OCI-LY7 (cell line): Measurements from ENCODE around the gene MSRB1.

Source experiments
- EZH2phosphoT487 ChIP-seq: fragments of 200-600 bp; sonication (generic); IDR thresholded peaks from 2 replicates; pipeline ENCODE4 v1.6.1; 2018; ENCODE audit warnings: low read depth, borderline replicate concordance, mild to moderate bottlenecking, mixed run types, antibody characterized with exemption, low read length, moderate library complexity, mixed read lengths
- TF ChIP-seq, protein P1 (sequence below): fragments of 200-600 bp; sonication (generic); conservative IDR thresholded peaks from 2 replicates; pipeline ENCODE4 v1.5.1; 2014; ENCODE audit warnings: mild to moderate bottlenecking, antibody characterized with exemption, low read length, moderate library complexity, mixed read lengths

DNA sequence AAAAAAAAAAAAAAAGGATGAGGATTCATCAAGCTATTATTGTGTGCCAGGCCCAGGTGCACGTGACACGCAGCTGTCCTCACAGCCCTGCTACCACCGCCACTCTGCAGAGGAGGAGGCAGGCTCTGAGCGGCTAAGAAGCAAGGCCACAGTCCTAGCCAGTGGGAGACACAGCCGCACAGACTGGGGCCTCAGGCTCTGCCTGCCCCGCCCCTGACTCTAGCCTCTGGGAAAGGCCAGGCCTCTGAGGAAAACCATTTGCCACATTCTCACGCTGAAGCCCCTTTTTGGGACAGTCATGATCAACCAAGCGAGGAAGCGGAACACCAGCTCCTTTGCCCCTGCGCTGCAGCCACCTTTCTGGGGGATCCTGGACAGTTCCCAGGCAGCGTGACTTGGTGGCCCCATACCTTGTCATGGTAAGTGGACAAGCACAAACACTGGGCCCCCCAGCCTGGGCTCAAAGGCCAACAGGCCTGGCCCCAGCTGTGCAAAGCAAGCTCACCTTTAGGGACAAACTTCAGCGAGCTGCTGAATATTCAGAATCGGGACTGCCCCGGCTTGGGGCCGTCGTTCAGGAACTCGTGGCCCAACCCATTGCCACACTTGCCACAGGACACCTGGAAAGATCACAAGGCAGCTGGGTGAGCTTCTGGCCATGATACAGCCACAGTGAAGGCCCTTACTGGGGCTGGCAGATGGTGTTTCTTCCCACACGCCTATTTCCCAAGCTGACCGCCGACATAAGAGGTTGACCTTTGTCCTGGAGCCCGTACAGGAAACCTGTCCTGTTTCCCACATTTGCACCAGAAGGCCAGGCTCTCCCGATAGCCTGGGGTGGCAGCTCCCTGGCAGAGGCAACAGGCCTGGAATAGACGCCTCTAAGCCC, 2.5 kb downstream of the MSRB1 start:
- no peak for TF ChIP-seq EZH2phosphoT487
- TF ChIP-seq, protein P1, sequence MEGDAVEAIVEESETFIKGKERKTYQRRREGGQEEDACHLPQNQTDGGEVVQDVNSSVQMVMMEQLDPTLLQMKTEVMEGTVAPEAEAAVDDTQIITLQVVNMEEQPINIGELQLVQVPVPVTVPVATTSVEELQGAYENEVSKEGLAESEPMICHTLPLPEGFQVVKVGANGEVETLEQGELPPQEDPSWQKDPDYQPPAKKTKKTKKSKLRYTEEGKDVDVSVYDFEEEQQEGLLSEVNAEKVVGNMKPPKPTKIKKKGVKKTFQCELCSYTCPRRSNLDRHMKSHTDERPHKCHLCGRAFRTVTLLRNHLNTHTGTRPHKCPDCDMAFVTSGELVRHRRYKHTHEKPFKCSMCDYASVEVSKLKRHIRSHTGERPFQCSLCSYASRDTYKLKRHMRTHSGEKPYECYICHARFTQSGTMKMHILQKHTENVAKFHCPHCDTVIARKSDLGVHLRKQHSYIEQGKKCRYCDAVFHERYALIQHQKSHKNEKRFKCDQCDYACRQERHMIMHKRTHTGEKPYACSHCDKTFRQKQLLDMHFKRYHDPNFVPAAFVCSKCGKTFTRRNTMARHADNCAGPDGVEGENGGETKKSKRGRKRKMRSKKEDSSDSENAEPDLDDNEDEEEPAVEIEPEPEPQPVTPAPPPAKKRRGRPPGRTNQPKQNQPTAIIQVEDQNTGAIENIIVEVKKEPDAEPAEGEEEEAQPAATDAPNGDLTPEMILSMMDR: no peak
